K562 (cell line): ENCODE results near the gene SND1. TPM values are rescaled to one million over a fixed set of nuclear protein-coding genes. Genes with fewer than 3 reads are reported as not detected.

Experiments
- ATAC-seq: fragments of 200-7000 bp; cut with Tn5 transposase; 3 replicates; pipeline ENCODE4 v1.9.1; 2020; ENCODE audit warnings: moderate library complexity
- BruUV-seq: library from RNA; stranded (reverse); fragments of 400-500 nt; replicated peaks from 2 replicates; lab custom pipeline; 2021; lab: Mats Ljungman, UMichigan
- CTCF ChIA-PET: fragments of 300-600 bp; formaldehyde crosslinking; extraction: SDS; loops from one replicate; lab custom pipeline; 2021; ENCODE audit warnings: low intra/inter-chr PET ratio; lab: Yijun Ruan, JAX
- POLR2A ChIA-PET: fragments of 300-600, 350-650 bp; sonication (Branson Sonifier 250); formaldehyde crosslinking; extraction: SDS; loops from one replicate; lab custom pipeline; 2021; ENCODE audit warnings: antibody characterized with exemption, inconsistent platforms; lab: Yijun Ruan, JAX
- DNase-seq, 4 experiments: peaks; one replicate each; pipeline versions ENCODE4 v3.0.0 to v3.0.0-alpha.2; 2011 to 2018; ENCODE audit warnings: low spot score in 3 of 4, mixed read lengths in 3 of 4; ENCODE audit errors: extremely low read depth in 1 of 4
- FAIRE-seq: peaks from 2 replicates; lab custom pipeline; 2011; peaks lifted over from hg19 to GRCh38; lab: Jason Lieb, UNC
- H2AFZ ChIP-seq: 2 replicates; pipeline ENCODE4 v1.6.0; 2011; ENCODE audit warnings: low read depth, low read length, control low read depth, inconsistent platforms
- H3K27ac ChIP-seq: fragments of 200-600 bp; 3 replicates; pipeline ENCODE4 v1.8.0; 2011; ENCODE audit warnings: low read depth, mild to moderate bottlenecking, control low read depth, inconsistent platforms, low read length, moderate library complexity, mixed read lengths; ENCODE audit errors: extremely low read depth
- H3K27me3 ChIP-seq, 2 experiments: fragments of 300-600 bp in 1 of 2; 2 replicates in 1 of 2; 3 replicates in 1 of 2; pipeline versions ENCODE4 v1.6.0 to v1.8.0; 2011; ENCODE audit warnings: inconsistent platforms in 2 of 2, low read length in 2 of 2, mild to moderate bottlenecking in 1 of 2, mixed read lengths in 1 of 2, moderate library complexity in 1 of 2; ENCODE audit not compliant: control insufficient read depth in 2 of 2, insufficient read depth in 2 of 2
- H3K36me3 ChIP-seq: fragments of 300-600 bp; 3 replicates; pipeline ENCODE4 v1.8.0; 2011; ENCODE audit warnings: mild to moderate bottlenecking, low read length, inconsistent platforms; ENCODE audit not compliant: control insufficient read depth, insufficient read depth
- H3K4me1 ChIP-seq, 2 experiments: fragments of 200-600 bp in 1 of 2; replicated peaks in 1 of 2; 2 replicates in 1 of 2; 3 replicates in 1 of 2; pipeline versions ENCODE4 v1.5.1 to v1.8.0; 2011; ENCODE audit warnings: inconsistent platforms in 2 of 2, low read length in 2 of 2, mild to moderate bottlenecking in 1 of 2, mixed read lengths in 1 of 2, moderate library complexity in 1 of 2; ENCODE audit not compliant: control insufficient read depth in 2 of 2, insufficient read depth in 2 of 2
- H3K4me2 ChIP-seq: 2 replicates; pipeline ENCODE4 v1.6.1; 2011; ENCODE audit warnings: low read length, control low read depth, inconsistent platforms, mixed read lengths; ENCODE audit not compliant: insufficient read depth
- H3K4me3 ChIP-seq: fragments of 200-600 bp; sonication (generic), shearing (Covaris generic); 2 replicates; pipeline ENCODE4 v1.5.1; 2016; ENCODE audit warnings: control low read depth, inconsistent platforms
- H3K79me2 ChIP-seq: fragments of 200-600 bp; 3 replicates; pipeline ENCODE4 v1.8.0; 2011; ENCODE audit warnings: low read length, inconsistent platforms; ENCODE audit not compliant: control insufficient read depth, insufficient read depth
- H3K9ac ChIP-seq, 2 experiments: 2 replicates each; pipeline versions ENCODE4 v1.6.0 to v1.6.1; 2011; ENCODE audit warnings: low read depth in 2 of 2, low read length in 2 of 2, control low read depth in 1 of 2, inconsistent platforms in 1 of 2, mild to moderate bottlenecking in 1 of 2, mixed read lengths in 1 of 2; ENCODE audit not compliant: insufficient read depth in 1 of 2
- H3K9me1 ChIP-seq: one replicate; pipeline ENCODE4 v1.6.0; 2011; ENCODE audit warnings: inconsistent platforms, mild to moderate bottlenecking, low read length, moderate library complexity; ENCODE audit not compliant: control insufficient read depth, insufficient read depth
- H3K9me3 ChIP-seq: replicated peaks from 2 replicates; pipeline ENCODE4 v1.5.1; 2011; ENCODE audit warnings: low read depth, low read length, inconsistent platforms; ENCODE audit not compliant: control insufficient read depth, insufficient read depth
- H4K20me1 ChIP-seq: replicated peaks from 2 replicates; pipeline ENCODE4 v1.6.1; 2011; ENCODE audit warnings: low read length, inconsistent platforms, mixed read lengths; ENCODE audit not compliant: control insufficient read depth, insufficient read depth
- BCL6 ChIP-seq: fragments of 250-450 bp; sonication (Bioruptor Pico); IDR thresholded peaks from 2 replicates; pipeline ENCODE4 v1.4.0; 2020
- FOXK2 ChIP-seq, 2 experiments: fragments of 450-650 bp; IDR thresholded peaks in 1 of 2; conservative IDR thresholded peaks in 1 of 2; 2 replicates each; pipeline ENCODE4 v1.6.1; 2016; ENCODE audit warnings: low read depth in 2 of 2, mild to moderate bottlenecking in 1 of 2
- MTA2 ChIP-seq: fragments of 450-650 bp; IDR thresholded peaks from 2 replicates; pipeline ENCODE4 v1.6.1; 2016; ENCODE audit warnings: low read depth
- NCOA1 ChIP-seq: fragments of 450-650 bp; IDR thresholded peaks from 2 replicates; pipeline ENCODE4 v1.6.1; 2016; ENCODE audit warnings: low read depth
- SAP30 ChIP-seq: fragments of 200-600 bp; sonication (generic); IDR thresholded peaks from 2 replicates; pipeline ENCODE4 v1.6.1; 2012; ENCODE audit warnings: borderline replicate concordance, low read depth, mild to moderate bottlenecking, moderate library complexity, low read length, control low read depth, inconsistent platforms; ENCODE audit not compliant: insufficient read depth, poor library complexity, severe bottlenecking
- ZC3H8 ChIP-seq: fragments of 450-650 bp; IDR thresholded peaks from 2 replicates; pipeline ENCODE4 v1.6.1; 2017
- ZNF77 ChIP-seq: fragments of 250-450 bp; sonication (Bioruptor Pico); IDR thresholded peaks from 2 replicates; pipeline ENCODE4 v1.5.0; 2020
- WGBS: fragments of 100-300 bp; shearing (Covaris generic); methylation state at CpG from one replicate; pipeline ENCODE4 v1.1.6; 2016; ENCODE audit warnings: low coverage, mixed read lengths; ENCODE audit not compliant: insufficient coverage; ENCODE audit errors: missing lambda C conversion rate; 5-methylcytosine and 5-hydroxymethylcytosine counted together
- in situ Hi-C: fragments of 300-500 bp; cut with MboI; formaldehyde crosslinking; loops from 4 replicates; pipeline ENCODE4 v1.15.0; 2018; ENCODE audit warnings: inconsistent platforms, mixed read lengths
- intact Hi-C: fragments of 100-400 bp; cut with micrococcal nuclease; formaldehyde crosslinking; loops from 2 replicates; pipeline ENCODE4 v1.14.2; 2022
- polyA plus RNA-seq, 8 experiments: library from polyadenylated mRNA; depleted of rRNA in 4 of 8; stranded (reverse) in 5 of 8; unstranded in 3 of 8; fragments of >200 nt; fragmentation: Nextera tagmentation in 2 of 8; fragmentation: Illumina TruSeq in 1 of 8; extraction: Ambion mirVana in 2 of 8; extraction: Trizol in 1 of 8; gene quantifications; 2 replicates each; pipeline versions ENCODE4 v1.2.1 to v1.2.3, GENCODE V29; 2011 to 2014; ENCODE audit warnings: inconsistent platforms in 1 of 8, missing spikeins in 1 of 8
- total RNA-seq, 7 experiments: library from RNA; depleted of rRNA in 6 of 7; stranded (reverse); fragments of >200 nt in 6 of 7; fragmentation: Illumina TruSeq in 2 of 7; extraction: Trizol in 2 of 7; gene quantifications; 2 replicates each; pipeline versions ENCODE4 v1.2.1 to v1.2.3, GENCODE V29; 2011 to 2021; ENCODE audit warnings: low replicate concordance in 1 of 7
- TF ChIP-seq, protein P1 (sequence below): sonication (generic); formaldehyde crosslinking; IDR thresholded peaks from 2 replicates; pipeline ENCODE4 v1.8.0; 2023; ENCODE audit warnings: missing genetic modification reagents, mild to moderate bottlenecking, borderline replicate concordance
- TF ChIP-seq, protein P2 (sequence below): fragments of 250-450 bp; sonication (Bioruptor Pico); IDR thresholded peaks from 2 replicates; pipeline ENCODE4 v1.5.0; 2020; ENCODE audit warnings: mild to moderate bottlenecking, borderline replicate concordance
- TF ChIP-seq, protein P3 (sequence below): IDR thresholded peaks from 2 replicates; pipeline ENCODE4 v1.6.1; 2011; ENCODE audit not compliant: insufficient read length; ENCODE audit errors: extremely low read depth
- TF ChIP-seq, protein P4 (sequence below), 2 experiments: fragments of 450-650 bp in 1 of 2; IDR thresholded peaks; 2 replicates each; pipeline ENCODE4 v1.6.1; 2011 to 2017; ENCODE audit warnings: low read depth in 2 of 2, antibody characterized with exemption in 1 of 2, borderline replicate concordance in 1 of 2, low read length in 1 of 2, mild to moderate bottlenecking in 1 of 2, mixed read lengths in 1 of 2; ENCODE audit not compliant: control insufficient read depth in 1 of 2

The SND1 gene
- total and polyA plus RNA-seq, 9 of the 15 experiments (the other 6 are each of a cell fraction or from before 2014, with no cell fraction given), result 46.5 to 307 (median 191) TPM

DNA sequence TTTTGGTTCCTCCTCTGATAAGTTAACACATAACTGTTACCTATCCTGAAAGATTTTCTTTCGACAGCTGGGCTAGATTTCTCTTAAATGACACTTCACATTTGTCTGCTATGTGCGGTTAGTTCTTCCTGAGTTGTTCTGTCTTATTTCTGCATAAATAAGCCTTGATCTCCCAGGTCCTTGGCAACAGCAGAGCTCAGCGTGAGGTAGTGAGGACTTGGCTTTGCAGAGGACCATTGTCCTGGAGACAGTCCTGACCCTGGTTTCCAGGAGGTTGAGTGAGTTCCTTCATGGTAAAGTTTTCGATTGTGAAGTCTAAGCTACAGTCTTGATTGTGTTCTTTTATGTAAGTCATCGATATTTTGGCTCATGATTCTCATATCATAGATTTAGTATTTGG, 23.7 kb downstream of the SND1 start:
- FAIRE-seq (no peak), ATAC-seq (no peak), DNase-seq (no peak)
- Histone ChIP-seq H4K20me1 (peaks cover 21% of the 10 kb centered on the region; the same call in 1 of the 2 replicates), H3K79me2 (peaks cover 96% of the 10 kb centered on the region), H3K27ac (no peak overlapping the region), H3K9me1 (no peaks in the 10 kb centered on the region), H3K4me2 (no peak overlapping the region), H3K36me3 (peaks cover 74% of the 10 kb centered on the region), H3K9ac (no peak overlapping the region), H3K4me3 (no peak overlapping the region), H3K9me3 (no peaks in the 10 kb centered on the region), H3K27me3 (no peaks in the 10 kb centered on the region), H2AFZ (no peak overlapping the region), H3K4me1 (no peaks in the 10 kb centered on the region)
- intact Hi-C loops, result no loop called here
- in situ Hi-C loops, result no loop called here
- 92% methylated on average over 5 of the region's 5 CpGs for WGBS
- no TSS peak for BruUV-seq
- ChIA-PET POLR2A (interaction anchor here (1.1 to 1.6 kb wide), 4 partner anchors 9 to 32 kb away, joined by 3 to 5 read pairs (median 4); no protein-coding TSS in a partner anchor), CTCF (no interaction called here)
- no peak for TF ChIP-seq NCOA1
- TF ChIP-seq FOXK2 (conservative IDR thresholded peaks at IDR 0.05 in 1 of 2, IDR thresholded peaks at IDR 0.05 in 1 of 2; ENCODE audit: low read depth in 2 of 2), result no peak
- TF ChIP-seq BCL6 (CRISPR knock-in tag), result no peak
- TF ChIP-seq, protein P1, sequence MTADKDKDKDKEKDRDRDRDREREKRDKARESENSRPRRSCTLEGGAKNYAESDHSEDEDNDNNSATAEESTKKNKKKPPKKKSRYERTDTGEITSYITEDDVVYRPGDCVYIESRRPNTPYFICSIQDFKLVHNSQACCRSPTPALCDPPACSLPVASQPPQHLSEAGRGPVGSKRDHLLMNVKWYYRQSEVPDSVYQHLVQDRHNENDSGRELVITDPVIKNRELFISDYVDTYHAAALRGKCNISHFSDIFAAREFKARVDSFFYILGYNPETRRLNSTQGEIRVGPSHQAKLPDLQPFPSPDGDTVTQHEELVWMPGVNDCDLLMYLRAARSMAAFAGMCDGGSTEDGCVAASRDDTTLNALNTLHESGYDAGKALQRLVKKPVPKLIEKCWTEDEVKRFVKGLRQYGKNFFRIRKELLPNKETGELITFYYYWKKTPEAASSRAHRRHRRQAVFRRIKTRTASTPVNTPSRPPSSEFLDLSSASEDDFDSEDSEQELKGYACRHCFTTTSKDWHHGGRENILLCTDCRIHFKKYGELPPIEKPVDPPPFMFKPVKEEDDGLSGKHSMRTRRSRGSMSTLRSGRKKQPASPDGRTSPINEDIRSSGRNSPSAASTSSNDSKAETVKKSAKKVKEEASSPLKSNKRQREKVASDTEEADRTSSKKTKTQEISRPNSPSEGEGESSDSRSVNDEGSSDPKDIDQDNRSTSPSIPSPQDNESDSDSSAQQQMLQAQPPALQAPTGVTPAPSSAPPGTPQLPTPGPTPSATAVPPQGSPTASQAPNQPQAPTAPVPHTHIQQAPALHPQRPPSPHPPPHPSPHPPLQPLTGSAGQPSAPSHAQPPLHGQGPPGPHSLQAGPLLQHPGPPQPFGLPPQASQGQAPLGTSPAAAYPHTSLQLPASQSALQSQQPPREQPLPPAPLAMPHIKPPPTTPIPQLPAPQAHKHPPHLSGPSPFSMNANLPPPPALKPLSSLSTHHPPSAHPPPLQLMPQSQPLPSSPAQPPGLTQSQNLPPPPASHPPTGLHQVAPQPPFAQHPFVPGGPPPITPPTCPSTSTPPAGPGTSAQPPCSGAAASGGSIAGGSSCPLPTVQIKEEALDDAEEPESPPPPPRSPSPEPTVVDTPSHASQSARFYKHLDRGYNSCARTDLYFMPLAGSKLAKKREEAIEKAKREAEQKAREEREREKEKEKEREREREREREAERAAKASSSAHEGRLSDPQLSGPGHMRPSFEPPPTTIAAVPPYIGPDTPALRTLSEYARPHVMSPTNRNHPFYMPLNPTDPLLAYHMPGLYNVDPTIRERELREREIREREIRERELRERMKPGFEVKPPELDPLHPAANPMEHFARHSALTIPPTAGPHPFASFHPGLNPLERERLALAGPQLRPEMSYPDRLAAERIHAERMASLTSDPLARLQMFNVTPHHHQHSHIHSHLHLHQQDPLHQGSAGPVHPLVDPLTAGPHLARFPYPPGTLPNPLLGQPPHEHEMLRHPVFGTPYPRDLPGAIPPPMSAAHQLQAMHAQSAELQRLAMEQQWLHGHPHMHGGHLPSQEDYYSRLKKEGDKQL (CRISPR knock-in tag), result no peak
- TF ChIP-seq, protein P2, sequence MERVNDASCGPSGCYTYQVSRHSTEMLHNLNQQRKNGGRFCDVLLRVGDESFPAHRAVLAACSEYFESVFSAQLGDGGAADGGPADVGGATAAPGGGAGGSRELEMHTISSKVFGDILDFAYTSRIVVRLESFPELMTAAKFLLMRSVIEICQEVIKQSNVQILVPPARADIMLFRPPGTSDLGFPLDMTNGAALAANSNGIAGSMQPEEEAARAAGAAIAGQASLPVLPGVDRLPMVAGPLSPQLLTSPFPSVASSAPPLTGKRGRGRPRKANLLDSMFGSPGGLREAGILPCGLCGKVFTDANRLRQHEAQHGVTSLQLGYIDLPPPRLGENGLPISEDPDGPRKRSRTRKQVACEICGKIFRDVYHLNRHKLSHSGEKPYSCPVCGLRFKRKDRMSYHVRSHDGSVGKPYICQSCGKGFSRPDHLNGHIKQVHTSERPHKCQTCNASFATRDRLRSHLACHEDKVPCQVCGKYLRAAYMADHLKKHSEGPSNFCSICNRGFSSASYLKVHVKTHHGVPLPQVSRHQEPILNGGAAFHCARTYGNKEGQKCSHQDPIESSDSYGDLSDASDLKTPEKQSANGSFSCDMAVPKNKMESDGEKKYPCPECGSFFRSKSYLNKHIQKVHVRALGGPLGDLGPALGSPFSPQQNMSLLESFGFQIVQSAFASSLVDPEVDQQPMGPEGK (CRISPR knock-in tag), result no peak
- TF ChIP-seq, protein P3, sequence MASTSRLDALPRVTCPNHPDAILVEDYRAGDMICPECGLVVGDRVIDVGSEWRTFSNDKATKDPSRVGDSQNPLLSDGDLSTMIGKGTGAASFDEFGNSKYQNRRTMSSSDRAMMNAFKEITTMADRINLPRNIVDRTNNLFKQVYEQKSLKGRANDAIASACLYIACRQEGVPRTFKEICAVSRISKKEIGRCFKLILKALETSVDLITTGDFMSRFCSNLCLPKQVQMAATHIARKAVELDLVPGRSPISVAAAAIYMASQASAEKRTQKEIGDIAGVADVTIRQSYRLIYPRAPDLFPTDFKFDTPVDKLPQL, result no peak
- TF ChIP-seq SAP30, result no peak
- TF ChIP-seq, protein P4, sequence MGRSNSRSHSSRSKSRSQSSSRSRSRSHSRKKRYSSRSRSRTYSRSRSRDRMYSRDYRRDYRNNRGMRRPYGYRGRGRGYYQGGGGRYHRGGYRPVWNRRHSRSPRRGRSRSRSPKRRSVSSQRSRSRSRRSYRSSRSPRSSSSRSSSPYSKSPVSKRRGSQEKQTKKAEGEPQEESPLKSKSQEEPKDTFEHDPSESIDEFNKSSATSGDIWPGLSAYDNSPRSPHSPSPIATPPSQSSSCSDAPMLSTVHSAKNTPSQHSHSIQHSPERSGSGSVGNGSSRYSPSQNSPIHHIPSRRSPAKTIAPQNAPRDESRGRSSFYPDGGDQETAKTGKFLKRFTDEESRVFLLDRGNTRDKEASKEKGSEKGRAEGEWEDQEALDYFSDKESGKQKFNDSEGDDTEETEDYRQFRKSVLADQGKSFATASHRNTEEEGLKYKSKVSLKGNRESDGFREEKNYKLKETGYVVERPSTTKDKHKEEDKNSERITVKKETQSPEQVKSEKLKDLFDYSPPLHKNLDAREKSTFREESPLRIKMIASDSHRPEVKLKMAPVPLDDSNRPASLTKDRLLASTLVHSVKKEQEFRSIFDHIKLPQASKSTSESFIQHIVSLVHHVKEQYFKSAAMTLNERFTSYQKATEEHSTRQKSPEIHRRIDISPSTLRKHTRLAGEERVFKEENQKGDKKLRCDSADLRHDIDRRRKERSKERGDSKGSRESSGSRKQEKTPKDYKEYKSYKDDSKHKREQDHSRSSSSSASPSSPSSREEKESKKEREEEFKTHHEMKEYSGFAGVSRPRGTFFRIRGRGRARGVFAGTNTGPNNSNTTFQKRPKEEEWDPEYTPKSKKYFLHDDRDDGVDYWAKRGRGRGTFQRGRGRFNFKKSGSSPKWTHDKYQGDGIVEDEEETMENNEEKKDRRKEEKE (IDR thresholded peaks at IDR 0.05; ENCODE audit: borderline replicate concordance in 1 of 2, control insufficient read depth in 1 of 2, low read depth in 2 of 2, low read length in 1 of 2), result no peak
- no peak for TF ChIP-seq MTA2
- no peak for TF ChIP-seq ZC3H8
- no peak for TF ChIP-seq ZNF77 (CRISPR knock-in tag)
